Lower leg skin (tissue), 4 donors: ENCODE data around the gene PARP16. TPM values are rescaled to one million over a fixed set of nuclear protein-coding genes. Genes with fewer than 3 reads are reported as not detected.

ENCODE experiments used
- DNase-seq, 2 donors: peaks; one replicate each; pipeline ENCODE4 v3.0.0-alpha.2; 2019; ENCODE audit warnings: low spot score in 2 of 2
- H3K4me3 ChIP-seq: fragments of 200-600 bp; sonication (generic); 2 replicates; pipeline ENCODE4 v1.5.1; 2017; ENCODE audit warnings: mild to moderate bottlenecking, low read depth; ENCODE audit not compliant: poor library complexity, severe bottlenecking
- POLR2A ChIP-seq, 2 donors: fragments of 450-650 bp; IDR thresholded peaks; one replicate each; pipeline ENCODE4 v1.6.1; 2016 to 2017; ENCODE audit warnings: antibody characterized with exemption in 2 of 2, mild to moderate bottlenecking in 1 of 2, moderate library complexity in 1 of 2
- WGBS, 2 donors: methylation state at CpG; one replicate each; pipeline ENCODE4 v1.1.5; 2018; 5-methylcytosine and 5-hydroxymethylcytosine counted together
- intact Hi-C: fragments of 100-400 bp; cut with DNase I; formaldehyde crosslinking; loops from one replicate; pipeline ENCODE4 v1.15.0; 2023; ENCODE audit warnings: low total_unique reads
- total RNA-seq, 4 donors: library from RNA; depleted of rRNA; stranded (reverse); fragments of >200 nt; gene quantifications; one replicate each; pipeline ENCODE4 v1.1.0, GENCODE V29; 2016
- TF ChIP-seq, protein P1 (sequence below), 3 donors: fragments of 450-650 bp; IDR thresholded peaks; one replicate each; pipeline ENCODE4 v1.5.1; 2016; ENCODE audit warnings: antibody characterized with exemption in 3 of 3, mild to moderate bottlenecking in 3 of 3, moderate library complexity in 2 of 3

The PARP16 gene
- total RNA-seq, 4 donors from 2014 or later = 10.3 to 14.4 (median 11.3) TPM

DNA sequence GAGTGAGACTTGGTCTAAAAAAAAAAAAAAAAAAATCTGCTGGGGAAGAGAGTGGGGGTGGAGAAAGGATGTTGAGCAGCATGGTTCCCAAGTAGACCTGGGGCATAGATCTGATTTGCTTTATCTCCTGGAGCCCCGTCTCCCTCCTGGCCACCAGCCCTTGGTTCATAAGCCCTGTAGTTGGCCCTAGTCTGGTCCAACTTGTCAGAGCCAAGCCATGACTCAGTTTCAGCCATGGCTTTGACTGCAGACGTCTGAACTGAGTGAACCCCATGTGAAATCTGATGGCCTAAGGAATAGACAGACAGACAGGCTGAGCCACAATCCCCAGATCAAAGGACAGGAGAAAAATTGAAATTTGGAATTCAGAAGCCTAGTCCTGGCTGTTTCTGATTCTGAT lies 73.4 kb downstream of the PARP16 start:
- no peak for DNase-seq
- no peak overlapping the region for H3K4me3 ChIP-seq
- intact Hi-C loops = loop anchor here (5.0 kb wide), 1 partner anchor 1289 kb away; the partner anchor contains the start of gene RPL4
- 33 to 45% methylated on average over 2 of the region's 2 CpGs for WGBS, 2 donors
- TF ChIP-seq, protein P1, sequence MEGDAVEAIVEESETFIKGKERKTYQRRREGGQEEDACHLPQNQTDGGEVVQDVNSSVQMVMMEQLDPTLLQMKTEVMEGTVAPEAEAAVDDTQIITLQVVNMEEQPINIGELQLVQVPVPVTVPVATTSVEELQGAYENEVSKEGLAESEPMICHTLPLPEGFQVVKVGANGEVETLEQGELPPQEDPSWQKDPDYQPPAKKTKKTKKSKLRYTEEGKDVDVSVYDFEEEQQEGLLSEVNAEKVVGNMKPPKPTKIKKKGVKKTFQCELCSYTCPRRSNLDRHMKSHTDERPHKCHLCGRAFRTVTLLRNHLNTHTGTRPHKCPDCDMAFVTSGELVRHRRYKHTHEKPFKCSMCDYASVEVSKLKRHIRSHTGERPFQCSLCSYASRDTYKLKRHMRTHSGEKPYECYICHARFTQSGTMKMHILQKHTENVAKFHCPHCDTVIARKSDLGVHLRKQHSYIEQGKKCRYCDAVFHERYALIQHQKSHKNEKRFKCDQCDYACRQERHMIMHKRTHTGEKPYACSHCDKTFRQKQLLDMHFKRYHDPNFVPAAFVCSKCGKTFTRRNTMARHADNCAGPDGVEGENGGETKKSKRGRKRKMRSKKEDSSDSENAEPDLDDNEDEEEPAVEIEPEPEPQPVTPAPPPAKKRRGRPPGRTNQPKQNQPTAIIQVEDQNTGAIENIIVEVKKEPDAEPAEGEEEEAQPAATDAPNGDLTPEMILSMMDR (IDR thresholded peaks at IDR 0.05) = no peak
- TF ChIP-seq POLR2A (IDR thresholded peaks at IDR 0.05) = no peak

DNA sequence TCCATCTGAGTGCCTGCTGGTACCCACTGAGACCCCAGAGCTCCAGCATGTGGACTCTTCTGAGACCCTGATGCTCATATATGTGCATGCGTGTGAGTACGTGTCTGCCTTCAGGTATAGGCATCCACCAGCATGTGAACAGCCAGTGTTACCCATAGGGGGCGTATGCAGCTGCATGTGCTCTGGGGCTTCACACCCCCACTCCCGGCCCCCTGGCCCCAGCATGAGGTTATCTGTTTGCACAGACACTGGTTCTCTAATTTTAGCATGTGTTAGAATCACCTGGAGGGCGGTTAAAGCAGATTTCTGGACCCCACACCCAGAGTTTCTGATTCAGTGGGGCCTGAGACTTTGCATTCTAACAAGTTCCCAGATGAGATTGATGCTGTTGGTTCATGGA lies 74.6 kb downstream of the PARP16 start:
- 74 to 77% methylated on average over 5 of the region's 5 CpGs for WGBS, 2 donors
- DNase-seq = no peak
- H3K4me3 ChIP-seq = no peak overlapping the region
- TF ChIP-seq, protein P1 (IDR thresholded peaks at IDR 0.05) = no peak
- TF ChIP-seq POLR2A (IDR thresholded peaks at IDR 0.05) = no peak
- intact Hi-C loops = loop anchor here (5.0 kb wide), 1 partner anchor 1290 kb away; the partner anchor contains the start of gene RPL4

DNA sequence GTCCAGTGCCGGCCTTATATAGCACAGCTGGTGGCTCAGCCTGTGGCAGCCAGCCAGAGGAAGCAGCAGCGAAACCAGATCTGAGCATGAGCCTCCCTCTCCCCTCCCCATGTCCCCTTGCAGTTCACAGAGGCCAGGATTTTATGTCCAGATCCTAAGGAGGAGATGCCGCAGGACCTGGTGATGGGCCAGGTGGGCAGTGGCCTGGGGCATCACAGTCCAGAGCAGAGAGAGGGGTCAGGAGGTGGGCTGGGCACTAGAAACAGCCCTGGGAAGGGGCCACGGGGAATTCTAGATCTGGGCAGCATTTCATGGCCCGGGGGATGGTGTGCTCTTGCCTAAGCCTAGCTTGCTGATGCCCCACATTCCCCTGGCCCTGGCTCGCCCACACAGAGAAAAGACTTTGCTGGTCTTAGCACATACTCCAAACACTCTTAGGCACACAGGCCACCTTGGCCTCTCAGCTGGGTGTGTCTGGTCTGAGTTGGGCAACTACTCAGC lies 75.2 kb downstream of the PARP16 start:
- WGBS, 2 donors = 54 to 55% methylated on average over 6 of the region's 6 CpGs
- peak in 1 of 2 donors; percentile 42 for DNase-seq
- H3K4me3 ChIP-seq = no peak overlapping the region
- intact Hi-C loops = loop anchor here (5.0 kb wide), 1 partner anchor 1291 kb away; the partner anchor contains the start of gene RPL4
- no peak for TF ChIP-seq POLR2A (IDR thresholded peaks at IDR 0.05)
- TF ChIP-seq, protein P1 (IDR thresholded peaks at IDR 0.05) = no peak

DNA sequence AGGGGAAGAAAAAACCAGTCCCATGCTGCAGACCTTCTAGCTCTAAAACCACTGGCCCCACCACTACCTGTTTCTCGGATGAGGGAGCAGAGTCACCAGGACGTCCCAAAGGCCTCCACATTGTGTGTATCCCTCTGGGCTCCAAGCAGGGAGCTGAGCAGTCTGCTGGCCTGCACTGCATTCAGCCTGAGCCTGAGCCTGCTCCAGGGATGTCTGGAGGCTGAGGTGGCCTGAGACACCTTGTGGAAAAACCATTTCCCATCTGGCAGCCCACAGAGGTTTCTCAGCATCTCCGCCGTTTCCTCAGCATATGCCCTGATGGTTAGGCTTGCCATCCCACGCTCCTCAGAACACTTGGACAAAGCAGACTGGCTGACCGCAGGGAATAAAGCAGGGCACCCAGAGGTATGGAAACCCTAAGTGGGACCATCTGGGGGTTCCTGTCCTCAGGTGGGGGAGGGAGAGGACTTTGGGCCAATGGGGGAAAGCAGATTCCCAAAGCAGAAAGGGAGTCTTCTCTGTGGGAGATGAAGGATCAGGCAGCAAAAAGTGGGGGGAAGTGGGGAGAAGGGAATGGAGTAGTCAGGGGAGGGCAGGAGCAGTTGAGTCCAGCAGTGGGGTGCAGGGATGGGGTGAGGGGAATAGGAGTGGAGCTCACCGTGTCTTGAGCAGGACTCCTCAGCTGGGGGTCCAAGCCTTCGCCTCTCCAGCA lies 75.8 kb downstream of the PARP16 start, which contains the start of gene CILP:
Gene CILP (minus strand): TSS at position 704 of the 712 bp plus-strand sequence. CDS start 1,718 bp downstream, outside the sequence.
- no peak within 1 kb of the TSS for H3K4me3 ChIP-seq
- no peak for DNase-seq
- intact Hi-C loops = loop anchor here (5.0 kb wide), 1 partner anchor 1291 kb away; the partner anchor contains the start of gene RPL4
- no peak for TF ChIP-seq POLR2A (IDR thresholded peaks at IDR 0.05)
- TF ChIP-seq, protein P1 (IDR thresholded peaks at IDR 0.05) = no peak
- 73 to 85% methylated on average over 8 of the region's 8 CpGs for WGBS, 2 donors

DNA sequence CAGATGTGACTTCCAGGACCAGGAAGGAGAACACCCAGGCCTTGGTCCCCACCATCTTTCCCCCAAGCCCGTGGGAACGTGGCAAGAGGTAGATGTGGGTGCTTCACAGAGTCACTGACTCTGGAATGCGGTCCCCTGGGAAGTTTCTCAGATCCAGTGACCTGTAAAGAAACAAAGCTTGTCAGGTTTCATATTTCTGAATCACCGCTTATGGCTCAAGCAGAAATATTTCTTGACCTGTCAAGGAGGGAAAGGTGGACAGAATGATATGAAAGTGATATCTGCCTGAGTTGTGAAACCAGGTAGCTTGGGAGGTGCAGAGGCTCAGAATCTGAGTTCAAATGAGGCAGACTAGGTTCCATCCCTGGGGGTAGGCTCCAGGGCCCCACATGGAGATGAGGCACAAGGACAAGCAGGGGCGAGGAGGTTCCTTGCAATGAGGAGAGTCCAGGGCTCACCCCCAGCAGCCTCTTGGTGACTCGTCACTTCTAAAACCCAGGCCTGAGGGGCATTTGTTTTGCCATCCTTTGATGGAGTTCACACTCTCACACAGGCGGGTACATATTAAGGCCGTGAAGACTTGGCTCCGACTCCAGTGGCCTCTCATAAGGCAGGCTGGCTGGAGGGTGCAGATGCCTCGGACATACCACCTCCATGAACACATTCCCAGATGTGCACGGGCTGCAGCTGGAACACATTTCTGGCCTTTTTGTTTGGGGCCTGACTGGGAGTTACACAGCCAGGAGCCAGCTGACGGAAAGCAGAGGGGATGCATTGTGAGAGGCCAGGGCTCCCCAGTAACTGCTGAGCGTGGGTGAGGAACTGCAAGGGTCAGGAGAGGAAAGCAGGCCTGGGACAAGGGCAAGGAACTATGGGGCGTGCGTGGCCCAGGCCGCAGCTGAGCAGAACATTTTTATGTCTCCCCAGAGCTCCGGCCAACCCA lies 76.7 kb downstream of the PARP16 start:
- DNase-seq = no peak
- 64 to 75% methylated on average over 17 of the region's 17 CpGs for WGBS, 2 donors
- TF ChIP-seq, protein P1 (IDR thresholded peaks at IDR 0.05) = no peak
- intact Hi-C loops = loop anchor here (5.0 kb wide), 1 partner anchor 1292 kb away; the partner anchor contains the start of gene RPL4
- no peak overlapping the region for H3K4me3 ChIP-seq
